DMS79 (cell line): Measurements from ENCODE around the gene EBPL.

ENCODE experiments used
- DNase-seq: peaks from one replicate; lab custom pipeline; 2025; lab: John Stamatoyannopoulos, UW

Gene EBPL

GRCh38 chr13:49676581-49677298, 14.5 kb downstream of the EBPL start:
- no peak for DNase-seq

- no peak for DNase-seq
Observed at GRCh38 chr13:49670828-49671227, 20.5 kb downstream of the EBPL start.

- peak; percentile 14 for DNase-seq
Observed at GRCh38 chr13:49669735-49670309, 21.5 kb downstream of the EBPL start.

GRCh38 chr13:49667773-49668172, 23.5 kb downstream of the EBPL start:
- DNase-seq, result no peak

GRCh38 chr13:49664606-49665005, 26.7 kb downstream of the EBPL start:
- no peak for DNase-seq

- DNase-seq, result no peak
Observed at GRCh38 chr13:49657241-49657641, 34.0 kb downstream of the EBPL start.

- DNase-seq, result no peak
Observed at GRCh38 chr13:49655906-49656305, 35.4 kb downstream of the EBPL start.

GRCh38 chr13:49654011-49654410, 37.3 kb downstream of the EBPL start:
- no peak for DNase-seq

GRCh38 chr13:49653478-49653877, 37.8 kb downstream of the EBPL start:
- DNase-seq, result no peak

GRCh38 chr13:49652355-49653305, 38.7 kb downstream of the EBPL start:
- no peak for DNase-seq

GRCh38 chr13:49651570-49652354, 39.5 kb downstream of the EBPL start:
- DNase-seq, result no peak

- no peak for DNase-seq
Observed at GRCh38 chr13:49649963-49650312, 41.3 kb downstream of the EBPL start.

GRCh38 chr13:49649244-49649962, 41.9 kb downstream of the EBPL start:
- DNase-seq, result no peak

GRCh38 chr13:49646688-49647087, 44.6 kb downstream of the EBPL start:
- no peak for DNase-seq

- no peak for DNase-seq
Observed at GRCh38 chr13:49645451-49645850, 45.8 kb downstream of the EBPL start.

GRCh38 chr13:49643035-49643646, 48.1 kb downstream of the EBPL start:
- no peak for DNase-seq

- no peak for DNase-seq
Observed at GRCh38 chr13:49641801-49642291, 49.4 kb downstream of the EBPL start.

GRCh38 chr13:49638744-49639072, 52.6 kb downstream of the EBPL start:
- DNase-seq, result no peak

- no peak for DNase-seq
Observed at GRCh38 chr13:49638030-49638743, 53.1 kb downstream of the EBPL start.

GRCh38 chr13:49636705-49637104, 54.6 kb downstream of the EBPL start:
- DNase-seq, result no peak
